Left ventricle myocardium inferior (tissue), 1 donor: ENCODE measurements around the gene PCDHGA7. TPM values are rescaled to one million over a fixed set of nuclear protein-coding genes. Genes with fewer than 3 reads are reported as not detected.
"Not testable (repeated sequence)": the region's sequence is repeated elsewhere in the genome, so short reads cannot be mapped to it uniquely, and the experiment has no call there.

Source experiments
- DNase-seq: peaks from one replicate; pipeline ENCODE4 v3.0.0-alpha.2; 2020
- H3K27ac ChIP-seq: fragments of 200-600 bp; replicated peaks from 2 replicates; pipeline ENCODE4 v1.8.0; 2021
- H3K27me3 ChIP-seq: fragments of 200-600 bp; 2 replicates; pipeline ENCODE4 v1.8.0; 2021; ENCODE audit warnings: low read depth
- H3K36me3 ChIP-seq: fragments of 200-600 bp; 2 replicates; pipeline ENCODE4 v1.8.0; 2021
- H3K4me1 ChIP-seq: fragments of 200-600 bp; 2 replicates; pipeline ENCODE4 v1.8.0; 2021
- H3K4me3 ChIP-seq: fragments of 200-600 bp; 2 replicates; pipeline ENCODE4 v1.8.0; 2021; ENCODE audit warnings: mild to moderate bottlenecking, moderate library complexity
- H3K9me3 ChIP-seq: fragments of 200-600 bp; replicated peaks from 2 replicates; pipeline ENCODE4 v1.8.0; 2021
- intact Hi-C: fragments of 100-400 bp; cut with micrococcal nuclease; formaldehyde crosslinking; loops from one replicate; pipeline ENCODE4 v1.11.0; 2022
- total RNA-seq: library from RNA; stranded (reverse); fragmentation: NEBNext Ultra II Directional; extraction: Animal tissue kit (Norgen Biotek cat#: 25700); gene quantifications from one replicate; pipeline ENCODE4 v1.2.1, GENCODE V29; 2021
- TF ChIP-seq, protein P1 (sequence below): fragments of 200-600 bp; IDR thresholded peaks from 2 replicates; pipeline ENCODE4 v1.8.0; 2021; ENCODE audit warnings: antibody characterized with exemption, mild to moderate bottlenecking, borderline replicate concordance
- donor health status: DM: no; HTN: yes; CAD: no; lungs with severe emphysema.

The PCDHGA7 gene
- total RNA-seq, 1 donor from 2014 or later: 5.8 TPM

DNA sequence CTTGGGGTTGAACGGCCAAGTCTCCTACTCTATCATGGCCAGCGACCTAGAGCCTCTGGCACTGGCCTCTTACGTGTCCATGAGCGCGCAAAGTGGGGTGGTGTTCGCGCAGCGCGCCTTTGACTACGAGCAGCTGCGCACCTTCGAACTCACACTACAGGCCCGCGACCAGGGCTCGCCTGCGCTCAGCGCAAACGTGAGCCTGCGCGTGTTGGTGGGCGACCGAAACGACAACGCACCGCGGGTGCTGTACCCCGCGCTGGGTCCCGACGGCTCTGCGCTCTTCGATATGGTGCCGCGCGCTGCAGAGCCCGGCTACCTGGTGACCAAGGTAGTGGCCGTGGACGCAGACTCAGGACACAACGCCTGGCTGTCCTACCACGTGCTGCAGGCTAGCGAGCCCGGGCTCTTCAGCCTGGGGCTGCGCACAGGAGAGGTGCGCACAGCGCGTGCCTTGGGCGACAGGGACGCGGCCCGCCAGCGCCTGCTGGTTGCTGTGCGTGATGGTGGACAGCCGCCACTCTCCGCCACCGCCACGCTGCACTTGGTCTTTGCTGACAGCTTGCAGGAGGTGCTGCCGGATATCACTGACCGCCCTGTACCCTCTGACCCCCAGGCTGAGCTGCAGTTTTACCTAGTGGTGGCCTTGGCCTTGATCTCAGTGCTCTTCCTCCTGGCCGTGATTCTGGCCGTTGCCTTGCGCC, 17.2 kb downstream of the PCDHGA7 start:
- Histone ChIP-seq H3K4me1 (peaks cover 24% of the 10 kb centered on the region), H3K4me3 (peak overlapping the region; percentile 24), H3K36me3 (peaks cover 23% of the 10 kb centered on the region), H3K27ac (no peak overlapping the region), H3K9me3 (peaks cover 93% of the 10 kb centered on the region), H3K27me3 (no peaks in the 10 kb centered on the region)
- DNase-seq: no peak
- TF ChIP-seq, protein P1, sequence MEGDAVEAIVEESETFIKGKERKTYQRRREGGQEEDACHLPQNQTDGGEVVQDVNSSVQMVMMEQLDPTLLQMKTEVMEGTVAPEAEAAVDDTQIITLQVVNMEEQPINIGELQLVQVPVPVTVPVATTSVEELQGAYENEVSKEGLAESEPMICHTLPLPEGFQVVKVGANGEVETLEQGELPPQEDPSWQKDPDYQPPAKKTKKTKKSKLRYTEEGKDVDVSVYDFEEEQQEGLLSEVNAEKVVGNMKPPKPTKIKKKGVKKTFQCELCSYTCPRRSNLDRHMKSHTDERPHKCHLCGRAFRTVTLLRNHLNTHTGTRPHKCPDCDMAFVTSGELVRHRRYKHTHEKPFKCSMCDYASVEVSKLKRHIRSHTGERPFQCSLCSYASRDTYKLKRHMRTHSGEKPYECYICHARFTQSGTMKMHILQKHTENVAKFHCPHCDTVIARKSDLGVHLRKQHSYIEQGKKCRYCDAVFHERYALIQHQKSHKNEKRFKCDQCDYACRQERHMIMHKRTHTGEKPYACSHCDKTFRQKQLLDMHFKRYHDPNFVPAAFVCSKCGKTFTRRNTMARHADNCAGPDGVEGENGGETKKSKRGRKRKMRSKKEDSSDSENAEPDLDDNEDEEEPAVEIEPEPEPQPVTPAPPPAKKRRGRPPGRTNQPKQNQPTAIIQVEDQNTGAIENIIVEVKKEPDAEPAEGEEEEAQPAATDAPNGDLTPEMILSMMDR: no peak
- intact Hi-C loops: no loop called here

DNA sequence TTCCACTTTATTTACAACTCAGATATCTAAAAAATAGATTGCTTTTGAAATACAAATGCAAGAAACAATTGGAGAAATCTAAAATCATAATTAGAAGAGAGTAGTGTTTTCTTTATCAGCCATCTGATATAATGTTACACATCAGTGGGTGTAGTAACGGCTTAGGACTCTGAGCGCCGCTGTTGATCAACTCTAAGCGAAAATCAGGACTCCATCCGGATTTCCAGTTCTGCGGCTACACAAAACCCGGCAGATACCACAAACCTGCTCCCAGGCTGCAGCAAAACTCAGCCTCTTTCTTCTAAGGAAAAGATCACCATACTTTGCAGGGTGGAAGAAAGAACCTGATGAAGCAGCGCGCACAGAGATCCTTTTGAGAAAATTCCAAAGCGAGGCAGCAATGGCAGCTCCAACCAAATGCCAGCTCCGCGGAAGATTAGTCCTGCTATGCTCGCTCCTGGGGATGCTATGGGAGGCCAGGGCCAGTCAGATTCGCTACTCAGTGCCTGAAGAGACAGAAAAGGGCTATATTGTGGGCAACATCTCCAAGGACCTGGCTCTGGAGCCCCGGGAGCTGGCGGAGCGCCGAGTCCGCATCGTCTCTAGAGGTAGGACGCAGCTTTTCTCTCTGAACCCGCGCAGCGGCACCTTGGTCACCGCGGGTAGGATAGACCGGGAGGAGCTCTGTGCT, 20.2 kb downstream of the PCDHGA7 start, which contains the start of gene PCDHGA9:
PCDHGA9 (plus strand) TSS at position 226 of the 691 bp plus-strand sequence; CDS start at position 401, 175 bp downstream.
- intact Hi-C loops: no loop called here
- Histone ChIP-seq H3K4me3 (peak within 1 kb of the TSS; percentile 44), H3K9me3 (peaks cover 96% of the 10 kb centered on the region), H3K27ac (no peak within 1 kb of the TSS), H3K27me3 (no peaks in the 10 kb centered on the region), H3K36me3 (peaks cover 34% of the 10 kb centered on the region), H3K4me1 (peaks cover 24% of the 10 kb centered on the region)
- TF ChIP-seq, protein P1: peak; percentile 45
- DNase-seq: no peak

DNA sequence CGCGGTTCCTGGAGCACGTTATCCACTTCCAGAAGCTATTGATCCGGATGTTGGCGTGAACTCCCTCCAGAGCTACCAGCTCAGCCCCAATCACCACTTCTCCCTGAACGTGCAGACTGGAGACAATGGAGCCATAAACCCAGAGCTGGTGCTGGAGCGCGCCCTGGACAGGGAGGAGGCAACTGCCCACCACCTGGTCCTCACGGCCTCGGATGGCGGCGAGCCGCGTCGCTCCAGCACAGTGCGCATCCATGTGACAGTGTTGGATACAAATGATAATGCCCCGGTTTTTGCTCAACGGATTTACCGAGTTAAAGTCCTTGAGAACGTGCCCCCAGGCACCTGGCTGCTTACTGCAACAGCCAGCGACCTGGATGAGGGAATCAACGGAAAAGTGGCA, 20.8 kb downstream of the PCDHGA7 start:
- no peak for DNase-seq

DNA sequence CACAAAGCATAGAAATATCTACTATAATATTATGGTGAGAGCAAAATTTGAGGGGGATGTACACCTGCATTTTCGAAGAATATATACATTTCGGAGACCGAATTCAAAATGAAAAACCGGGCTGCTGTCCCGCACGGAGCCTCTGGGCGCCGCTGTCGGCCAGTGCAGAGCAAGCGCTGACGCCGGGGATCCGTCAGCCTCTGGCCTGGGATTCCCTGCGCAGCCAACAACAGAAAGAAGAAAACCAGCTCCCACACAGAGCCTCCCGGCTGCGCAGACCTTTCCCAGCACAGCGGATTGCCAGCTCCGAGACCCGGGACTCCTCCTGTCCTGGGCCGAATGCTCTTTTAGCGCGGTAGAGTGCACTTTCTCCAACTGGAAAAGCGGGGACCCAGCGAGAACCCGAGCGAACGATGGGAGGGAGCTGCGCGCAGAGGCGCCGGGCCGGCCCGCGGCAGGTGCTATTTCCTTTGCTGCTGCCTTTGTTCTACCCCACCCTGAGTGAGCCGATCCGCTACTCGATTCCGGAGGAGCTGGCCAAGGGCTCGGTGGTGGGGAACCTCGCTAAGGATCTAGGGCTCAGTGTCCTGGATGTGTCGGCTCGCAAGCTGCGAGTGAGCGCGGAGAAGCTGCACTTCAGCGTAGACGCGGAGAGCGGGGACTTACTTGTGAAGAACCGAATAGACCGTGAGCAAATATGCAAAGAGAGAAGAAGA, 25.4 kb downstream of the PCDHGA7 start, which contains the start of gene PCDHGB6:
PCDHGB6 (plus strand) TSS at position 232 of the 716 bp plus-strand sequence; CDS start at position 414, 182 bp downstream.
- Histone ChIP-seq H3K9me3 (peaks cover 100% of the 10 kb centered on the region), H3K4me3 (peak within 1 kb of the TSS; percentile 58), H3K4me1 (peaks cover 22% of the 10 kb centered on the region), H3K27ac (peak within 1 kb of the TSS; percentile 68), H3K36me3 (peaks cover 54% of the 10 kb centered on the region)
- peak; percentile 52 for DNase-seq
- intact Hi-C loops, H3K27me3 ChIP-seq: not testable (repeated sequence)
- TF ChIP-seq, protein P1: peak; percentile 72

More for the DNA sequence above, 20.8 kb downstream of the PCDHGA7 start:
- no peaks in the 10 kb centered on the region for H3K27me3 ChIP-seq
- H3K9me3 ChIP-seq: peaks cover 100% of the 10 kb centered on the region
- peak overlapping the region; percentile 44 for H3K4me3 ChIP-seq
- intact Hi-C loops: no loop called here
- H3K36me3 ChIP-seq: peaks cover 34% of the 10 kb centered on the region
- H3K27ac ChIP-seq: no peak overlapping the region
- TF ChIP-seq, protein P1: no peak
- H3K4me1 ChIP-seq: peaks cover 24% of the 10 kb centered on the region

DNA sequence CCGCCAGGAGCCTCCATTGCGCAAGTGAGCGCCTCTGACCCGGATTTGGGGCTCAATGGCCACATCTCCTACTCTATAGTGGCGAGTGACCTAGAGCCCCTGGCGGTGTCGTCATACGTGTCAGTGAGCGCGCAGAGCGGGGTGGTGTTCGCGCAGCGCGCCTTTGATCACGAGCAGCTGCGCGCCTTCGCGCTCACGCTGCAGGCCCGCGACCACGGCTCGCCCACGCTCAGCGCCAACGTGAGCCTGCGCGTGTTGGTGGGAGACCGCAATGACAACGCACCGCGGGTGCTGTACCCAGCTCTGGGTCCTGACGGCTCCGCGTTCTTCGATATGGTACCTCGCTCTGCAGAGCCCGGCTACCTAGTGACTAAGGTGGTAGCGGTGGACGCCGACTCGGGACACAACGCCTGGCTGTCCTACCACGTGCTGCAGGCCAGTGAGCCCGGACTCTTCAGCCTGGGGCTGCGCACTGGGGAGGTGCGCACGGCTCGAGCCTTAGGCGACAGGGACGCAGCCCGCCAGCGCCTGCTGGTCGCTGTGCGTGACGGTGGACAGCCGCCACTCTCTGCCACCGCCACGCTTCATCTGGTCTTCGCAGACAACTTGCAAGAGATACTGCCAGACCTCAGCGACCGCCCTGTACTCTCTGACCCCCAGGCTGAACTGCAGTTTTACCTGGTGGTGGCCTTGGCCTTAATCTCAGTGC, 27.2 kb downstream of the PCDHGA7 start:
- Histone ChIP-seq H3K4me1 (peaks cover 36% of the 10 kb centered on the region), H3K4me3 (no peak overlapping the region), H3K27me3 (no peaks in the 10 kb centered on the region), H3K27ac (no peak overlapping the region), H3K9me3 (peaks cover 100% of the 10 kb centered on the region), H3K36me3 (peaks cover 54% of the 10 kb centered on the region)
- no peak for DNase-seq
- intact Hi-C loops: loop anchor here (10.0 kb wide), 1 partner anchor 145 kb away; no protein-coding TSS in a partner anchor
- TF ChIP-seq, protein P1: no peak
